Tibial nerve (tissue), 4 donors: ENCODE data around the gene MIS12. TPM values are rescaled to one million over a fixed set of nuclear protein-coding genes. Genes with fewer than 3 reads are reported as not detected.

Experiments used
- DNase-seq, 2 donors: peaks; one replicate each; pipeline ENCODE4 v3.0.0-alpha.2; 2019; ENCODE audit warnings: low spot score in 2 of 2
- H3K27ac ChIP-seq, 4 donors: fragments of 200-600 bp; sonication (generic) in 3 of 4; one replicate each; pipeline ENCODE4 v1.5.1; 2017 to 2019; ENCODE audit warnings: mild to moderate bottlenecking in 1 of 4
- H3K27me3 ChIP-seq, 2 donors: fragments of 200-600 bp; sonication (generic) in 1 of 2; one replicate each; pipeline versions ENCODE4 v1.5.1 to v1.6.0; 2017 to 2019
- H3K36me3 ChIP-seq, 3 donors: fragments of 200-600 bp; sonication (generic); one replicate each; pipeline ENCODE4 v1.5.1; 2018 to 2019
- H3K4me1 ChIP-seq, 4 donors: fragments of 200-600 bp; sonication (generic) in 3 of 4; one replicate each; pipeline ENCODE4 v1.5.1; 2017 to 2019
- H3K4me3 ChIP-seq, 4 donors: fragments of 200-600 bp; sonication (generic) in 3 of 4; one replicate each; pipeline ENCODE4 v1.5.1; 2017 to 2019; ENCODE audit warnings: mild to moderate bottlenecking in 1 of 4, moderate library complexity in 1 of 4
- H3K9me3 ChIP-seq, 4 donors: fragments of 200-600 bp; sonication (generic) in 3 of 4; one replicate each; pipeline ENCODE4 v1.5.1; 2017 to 2019
- EP300 ChIP-seq, 2 donors: sonication (generic); formaldehyde crosslinking; IDR thresholded peaks; one replicate each; pipeline ENCODE4 v1.6.1; 2017; ENCODE audit warnings: antibody characterized with exemption in 2 of 2, mild to moderate bottlenecking in 1 of 2
- POLR2A ChIP-seq, 2 donors: fragments of 450-650 bp; IDR thresholded peaks; one replicate each; pipeline ENCODE4 v1.6.1; 2017; ENCODE audit warnings: antibody characterized with exemption in 2 of 2, mild to moderate bottlenecking in 2 of 2, moderate library complexity in 2 of 2
- WGBS, 2 donors: methylation state at CpG; one replicate each; pipeline ENCODE4 v1.1.5; 2018; 5-methylcytosine and 5-hydroxymethylcytosine counted together
- total RNA-seq, 4 donors: library from RNA; depleted of rRNA; stranded (reverse); fragments of >200 nt; gene quantifications; one replicate each; pipeline ENCODE4 v1.1.0, GENCODE V29; 2016
- TF ChIP-seq, protein P1 (sequence below), 5 experiments: fragments of 200-600 bp in 3 of 5; fragments of 450-650 bp in 2 of 5; sonication (generic) in 3 of 5; IDR thresholded peaks; one replicate each; pipeline ENCODE4 v1.5.1; 2016 to 2019; ENCODE audit warnings: antibody characterized with exemption in 5 of 5, mild to moderate bottlenecking in 3 of 5, moderate library complexity in 2 of 5

Gene MIS12
- total RNA-seq, 4 donors from 2014 or later: 11.1 to 17.5 (median 15.1) TPM

DNA sequence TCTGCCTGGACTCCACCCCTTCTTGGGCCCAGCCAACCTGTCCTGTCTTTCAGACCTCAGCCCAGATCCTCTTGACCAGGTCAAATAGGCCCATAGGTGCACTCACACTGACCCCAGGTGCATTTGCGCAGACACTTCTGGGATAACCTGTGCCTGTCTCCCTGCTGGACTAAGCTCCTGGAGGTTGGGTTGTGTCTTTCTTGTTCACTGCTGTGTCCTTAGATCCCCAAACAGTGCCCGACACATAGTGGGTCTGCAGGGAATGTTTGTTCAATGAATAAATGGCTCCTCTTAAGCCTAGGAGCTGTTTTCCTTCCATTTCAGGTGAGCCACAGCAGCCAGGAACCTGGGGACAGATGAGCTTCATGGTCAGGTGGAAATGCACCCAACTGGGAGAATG is 49.1 kb downstream of the MIS12 start:
- peaks cover 0 to 27% (median 0%) of the 10 kb centered on the region in 3 donors for H3K36me3 ChIP-seq
- 94 to 100% methylated on average over 2 of the region's 2 CpGs for WGBS, 2 donors
- no peak for TF ChIP-seq POLR2A (IDR thresholded peaks at IDR 0.05)
- TF ChIP-seq EP300 (IDR thresholded peaks at IDR 0.05): no peak
- TF ChIP-seq, protein P1, sequence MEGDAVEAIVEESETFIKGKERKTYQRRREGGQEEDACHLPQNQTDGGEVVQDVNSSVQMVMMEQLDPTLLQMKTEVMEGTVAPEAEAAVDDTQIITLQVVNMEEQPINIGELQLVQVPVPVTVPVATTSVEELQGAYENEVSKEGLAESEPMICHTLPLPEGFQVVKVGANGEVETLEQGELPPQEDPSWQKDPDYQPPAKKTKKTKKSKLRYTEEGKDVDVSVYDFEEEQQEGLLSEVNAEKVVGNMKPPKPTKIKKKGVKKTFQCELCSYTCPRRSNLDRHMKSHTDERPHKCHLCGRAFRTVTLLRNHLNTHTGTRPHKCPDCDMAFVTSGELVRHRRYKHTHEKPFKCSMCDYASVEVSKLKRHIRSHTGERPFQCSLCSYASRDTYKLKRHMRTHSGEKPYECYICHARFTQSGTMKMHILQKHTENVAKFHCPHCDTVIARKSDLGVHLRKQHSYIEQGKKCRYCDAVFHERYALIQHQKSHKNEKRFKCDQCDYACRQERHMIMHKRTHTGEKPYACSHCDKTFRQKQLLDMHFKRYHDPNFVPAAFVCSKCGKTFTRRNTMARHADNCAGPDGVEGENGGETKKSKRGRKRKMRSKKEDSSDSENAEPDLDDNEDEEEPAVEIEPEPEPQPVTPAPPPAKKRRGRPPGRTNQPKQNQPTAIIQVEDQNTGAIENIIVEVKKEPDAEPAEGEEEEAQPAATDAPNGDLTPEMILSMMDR (IDR thresholded peaks at IDR 0.05): no peak

DNA sequence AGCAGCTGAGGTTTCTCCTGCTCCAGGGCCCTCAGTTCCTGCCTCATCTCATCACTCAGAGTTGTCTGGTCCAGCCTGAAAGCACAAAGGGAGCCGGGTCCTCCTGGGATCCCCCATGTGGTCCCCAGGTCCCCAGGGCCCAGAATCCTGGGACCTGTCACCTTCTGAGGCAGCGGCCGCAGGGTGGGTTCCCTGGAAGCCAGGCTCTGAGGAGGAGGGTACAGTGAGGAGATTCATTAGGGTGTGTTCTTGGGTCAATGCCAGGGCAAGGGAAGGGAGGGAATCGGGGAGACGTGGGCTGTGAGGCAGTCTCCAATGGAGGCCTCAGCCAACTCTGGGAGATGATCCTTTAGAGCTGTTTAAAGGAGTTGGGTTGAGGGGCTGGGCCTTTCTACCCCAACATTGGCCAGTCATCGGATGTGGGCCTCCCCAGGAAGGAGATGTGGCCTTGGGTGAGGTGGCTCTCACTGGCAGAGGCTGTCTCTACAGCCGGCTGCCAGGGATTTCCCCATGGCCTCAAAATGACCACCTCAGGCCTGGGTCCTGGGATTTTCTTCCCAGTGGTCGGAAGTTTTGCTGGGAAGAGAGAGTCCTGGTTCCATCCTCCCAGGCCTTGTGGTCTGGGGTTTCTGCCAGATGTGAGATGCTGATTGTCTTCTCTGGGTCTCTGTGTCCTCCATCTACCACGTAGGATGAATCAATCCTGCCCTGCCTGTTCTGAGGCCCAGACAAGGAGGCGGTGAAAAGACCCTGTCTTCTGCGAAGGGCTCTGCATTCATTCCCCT is 50.7 kb downstream of the MIS12 start:
- no peaks in the 10 kb centered on the region for H3K9me3 ChIP-seq
- H3K36me3 ChIP-seq: peaks cover 0 to 38% (median 0%) of the 10 kb centered on the region in 3 donors
- no peaks in the 10 kb centered on the region for H3K27me3 ChIP-seq
- no peak overlapping the region for H3K4me3 ChIP-seq
- no peak for DNase-seq
- H3K27ac ChIP-seq: no peak overlapping the region
- WGBS, 2 donors: 62 to 66% methylated on average over 11 of the region's 11 CpGs
- no peaks in the 10 kb centered on the region for H3K4me1 ChIP-seq
- TF ChIP-seq POLR2A (IDR thresholded peaks at IDR 0.05) (no peak), EP300 (IDR thresholded peaks at IDR 0.05) (no peak)
- TF ChIP-seq, protein P1 (IDR thresholded peaks at IDR 0.05): no peak

More for the DNA sequence above, 49.1 kb downstream of the MIS12 start:
- Histone ChIP-seq H3K27me3 (no peaks in the 10 kb centered on the region), H3K27ac (no peak overlapping the region), H3K4me1 (no peaks in the 10 kb centered on the region), H3K9me3 (no peaks in the 10 kb centered on the region), H3K4me3 (no peak overlapping the region)
- no peak for DNase-seq

DNA sequence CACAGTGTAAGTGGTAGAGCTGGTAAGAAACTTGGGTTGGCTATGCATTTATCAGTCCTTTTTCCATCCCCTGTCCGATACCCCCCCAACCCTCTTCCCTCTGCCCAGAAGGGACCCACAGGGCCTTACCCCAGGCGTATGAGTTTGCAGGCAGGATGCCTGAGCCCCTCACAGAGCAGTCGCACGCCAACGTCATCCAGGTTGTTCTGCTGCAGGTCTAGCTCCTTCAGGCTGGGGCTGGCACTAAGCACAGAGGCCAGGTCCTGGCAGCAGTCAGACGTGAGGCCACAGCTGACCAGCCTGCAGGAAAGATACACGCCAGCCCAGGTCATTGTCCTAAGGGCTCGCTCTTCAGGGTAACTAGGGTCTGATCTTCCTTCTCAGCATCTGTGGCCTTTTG is 52.9 kb downstream of the MIS12 start:
- H3K27ac ChIP-seq: no peak overlapping the region
- no peak for DNase-seq
- 85 to 91% methylated on average over 8 of the region's 8 CpGs for WGBS, 2 donors
- TF ChIP-seq EP300 (IDR thresholded peaks at IDR 0.05): no peak
- TF ChIP-seq, protein P1 (IDR thresholded peaks at IDR 0.05): no peak
- no peak for TF ChIP-seq POLR2A (IDR thresholded peaks at IDR 0.05)
- no peaks in the 10 kb centered on the region for H3K27me3 ChIP-seq
- H3K36me3 ChIP-seq: peaks cover 0 to 33% (median 0%) of the 10 kb centered on the region in 3 donors
- no peaks in the 10 kb centered on the region for H3K4me1 ChIP-seq
- H3K4me3 ChIP-seq: no peak overlapping the region
- H3K9me3 ChIP-seq: no peaks in the 10 kb centered on the region

DNA sequence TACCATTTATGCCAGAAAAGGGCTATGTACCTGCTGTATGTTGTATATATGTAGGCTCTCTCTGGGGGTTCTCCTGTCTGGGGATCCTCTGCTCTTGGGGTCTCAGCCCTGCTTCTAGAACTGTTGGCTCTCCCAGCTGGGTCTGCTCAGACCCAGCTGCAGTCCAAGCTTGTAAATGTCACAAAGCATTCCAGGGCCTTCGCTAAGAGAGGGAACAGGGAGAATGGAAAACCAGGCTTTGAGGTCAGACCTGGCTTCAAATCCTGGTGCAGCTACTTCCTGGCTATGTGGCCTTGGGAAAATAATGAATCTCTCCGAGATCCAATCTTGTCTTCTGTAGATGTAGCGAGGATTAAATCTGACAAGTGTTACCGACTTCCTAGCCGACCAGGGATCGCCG is 54.0 kb downstream of the MIS12 start:
- peaks cover 0 to 33% (median 0%) of the 10 kb centered on the region in 3 donors for H3K36me3 ChIP-seq
- TF ChIP-seq EP300 (IDR thresholded peaks at IDR 0.05) (no peak), POLR2A (IDR thresholded peaks at IDR 0.05) (no peak)
- TF ChIP-seq, protein P1 (IDR thresholded peaks at IDR 0.05): no peak
- H3K4me1 ChIP-seq: no peaks in the 10 kb centered on the region
- no peak overlapping the region for H3K4me3 ChIP-seq
- no peak overlapping the region for H3K27ac ChIP-seq
- no peaks in the 10 kb centered on the region for H3K27me3 ChIP-seq
- WGBS, 2 donors: 80 to 90% methylated on average over 7 of the region's 7 CpGs
- no peaks in the 10 kb centered on the region for H3K9me3 ChIP-seq
- no peak for DNase-seq

Other genes with a start within 250 kb of the MIS12 start
- gene RABEP1, start 204.3 kb upstream of the MIS12 start, total RNA-seq: 10 to 100 TPM; 45.7 to 61.8 (median 47.7) TPM
- gene NUP88, start 66.9 kb upstream of the MIS12 start, total RNA-seq: 10 to 100 TPM; 56.2 to 91.5 (median 75.2) TPM
- 10 to 100 TPM; 36.3 to 79.3 (median 65.2) TPM for gene RPAIN, start 66.4 kb upstream of the MIS12 start, total RNA-seq
- gene C1QBP, start 47.4 kb upstream of the MIS12 start, total RNA-seq: 100 to 1,000 TPM in 1 of 4 donors, 10 to 100 TPM in 3; 62.7 to 103 (median 83.7) TPM
- gene DHX33, start 17.6 kb upstream of the MIS12 start, total RNA-seq: 10 to 100 TPM; 12.6 to 20.1 (median 13.4) TPM
- gene DERL2, start 388 bp upstream of the MIS12 start, total RNA-seq: 10 to 100 TPM; 22.0 to 30.6 (median 23.4) TPM
- 10 to 100 TPM; 33.0 to 52.4 (median 36.6) TPM for gene NLRP1, start 97.9 kb downstream of the MIS12 start, total RNA-seq